Activated CD8-positive, alpha-beta memory T cell treated with anti-CD3 and anti-CD28 coated beads, Interleukin-2, amount 50 U/mL, for 48 hours (primary cell): ENCODE results near the gene BMPR1B.

Experiments used
- DNase-seq: peaks from one replicate; pipeline ENCODE4 v3.0.0-alpha.2; 2020

Gene BMPR1B

GRCh38 chr4:94757192-94758140, at the start of gene BMPR1B:
TSS of gene BMPR1B (plus strand) at chr4:94757955. CDS start at chr4:95104425, 346,470 bp downstream.
- DNase-seq, result no peak

- no peak for DNase-seq
Observed at GRCh38 chr4:94711635-94712034, 46.1 kb upstream of the BMPR1B start.

GRCh38 chr4:94714365-94715160, 43.2 kb upstream of the BMPR1B start:
- DNase-seq, result no peak

GRCh38 chr4:94715726-94716125, 42.0 kb upstream of the BMPR1B start:
- DNase-seq, result no peak

- DNase-seq, result no peak
Observed at GRCh38 chr4:94721310-94721709, 36.4 kb upstream of the BMPR1B start.

- DNase-seq, result no peak
Observed at GRCh38 chr4:94722270-94722669, 35.5 kb upstream of the BMPR1B start.

- no peak for DNase-seq
Observed at GRCh38 chr4:94722748-94723147, 35.0 kb upstream of the BMPR1B start.

GRCh38 chr4:94724016-94724790, 33.6 kb upstream of the BMPR1B start:
- DNase-seq, result no peak

GRCh38 chr4:94726524-94727123, 31.1 kb upstream of the BMPR1B start:
- DNase-seq, result no peak

- no peak for DNase-seq
Observed at GRCh38 chr4:94728056-94728766, 29.5 kb upstream of the BMPR1B start.

GRCh38 chr4:94732358-94732698, 25.4 kb upstream of the BMPR1B start:
- no peak for DNase-seq

GRCh38 chr4:94739741-94740140, 18.0 kb upstream of the BMPR1B start:
- DNase-seq, result no peak

- no peak for DNase-seq
Observed at GRCh38 chr4:94741304-94741703, 16.5 kb upstream of the BMPR1B start.

- no peak for DNase-seq
Observed at GRCh38 chr4:94743838-94744237, 13.9 kb upstream of the BMPR1B start.

- no peak for DNase-seq
Observed at GRCh38 chr4:94744850-94745249, 12.9 kb upstream of the BMPR1B start.

GRCh38 chr4:94746746-94747145, 11.0 kb upstream of the BMPR1B start:
- DNase-seq, result no peak

- peak; percentile 61 for DNase-seq
Observed at GRCh38 chr4:94758141-94758699, 465 bp downstream of the BMPR1B start.

- DNase-seq, result no peak
Observed at GRCh38 chr4:94758700-94759399, 1.1 kb downstream of the BMPR1B start.

- no peak for DNase-seq
Observed at GRCh38 chr4:94759767-94760211, 2.0 kb downstream of the BMPR1B start.

GRCh38 chr4:94762326-94762725, 4.6 kb downstream of the BMPR1B start:
- no peak for DNase-seq

GRCh38 chr4:94763005-94763404, 5.2 kb downstream of the BMPR1B start:
- DNase-seq, result no peak
